ENCODE measurements around the gene SLK.

The SLK gene

GRCh38 chr10:104034401-104035193, 67.7 kb downstream of the SLK start:
- DNase-seq = no peak

DNA sequence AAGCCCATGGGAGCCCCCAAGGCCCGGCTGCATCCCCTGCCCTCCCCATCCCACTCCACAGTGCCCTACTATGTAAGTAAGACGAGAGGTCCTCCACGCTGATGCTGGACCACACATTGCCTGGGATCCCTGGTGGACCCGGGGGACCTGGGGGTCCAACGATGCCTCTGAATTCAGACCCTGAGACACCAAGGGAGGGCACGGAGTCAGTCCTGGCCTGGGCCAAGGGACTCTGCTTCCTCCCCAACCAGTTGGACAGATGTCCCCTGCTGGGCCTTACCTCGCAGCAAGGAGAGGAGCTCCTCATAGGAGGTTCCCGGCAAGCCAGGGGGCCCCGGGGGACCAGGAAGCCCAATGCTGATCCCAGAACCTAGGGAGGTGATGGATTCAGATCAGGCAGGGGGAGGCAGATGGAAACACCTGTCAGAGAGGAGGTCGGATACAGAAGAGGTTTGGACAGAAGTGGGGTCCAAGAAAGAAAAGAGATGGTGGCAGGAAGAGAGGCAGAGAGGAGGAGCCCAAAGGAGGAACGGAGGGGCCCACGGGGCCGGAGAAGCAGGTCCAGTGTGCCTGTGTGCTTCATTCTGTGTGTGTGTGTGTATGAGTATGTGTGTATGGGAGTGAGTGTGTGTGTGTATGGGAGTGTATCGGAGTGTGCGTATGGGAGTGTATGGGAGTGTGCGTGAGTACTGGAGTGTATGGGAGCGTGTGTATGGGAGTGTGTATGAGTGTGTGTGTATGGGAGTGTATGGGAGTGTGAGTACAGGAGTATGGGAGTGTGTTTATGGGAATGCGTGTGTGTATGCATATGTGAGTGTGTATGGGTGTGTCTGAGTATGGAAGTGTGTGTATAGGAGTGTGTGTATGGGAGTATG, 68.5 kb downstream of the SLK start:
- no peak for DNase-seq

- no peak for DNase-seq
These were observed 69.1 kb downstream of the SLK start for GRCh38 chr10:104036069-104036384.

DNA sequence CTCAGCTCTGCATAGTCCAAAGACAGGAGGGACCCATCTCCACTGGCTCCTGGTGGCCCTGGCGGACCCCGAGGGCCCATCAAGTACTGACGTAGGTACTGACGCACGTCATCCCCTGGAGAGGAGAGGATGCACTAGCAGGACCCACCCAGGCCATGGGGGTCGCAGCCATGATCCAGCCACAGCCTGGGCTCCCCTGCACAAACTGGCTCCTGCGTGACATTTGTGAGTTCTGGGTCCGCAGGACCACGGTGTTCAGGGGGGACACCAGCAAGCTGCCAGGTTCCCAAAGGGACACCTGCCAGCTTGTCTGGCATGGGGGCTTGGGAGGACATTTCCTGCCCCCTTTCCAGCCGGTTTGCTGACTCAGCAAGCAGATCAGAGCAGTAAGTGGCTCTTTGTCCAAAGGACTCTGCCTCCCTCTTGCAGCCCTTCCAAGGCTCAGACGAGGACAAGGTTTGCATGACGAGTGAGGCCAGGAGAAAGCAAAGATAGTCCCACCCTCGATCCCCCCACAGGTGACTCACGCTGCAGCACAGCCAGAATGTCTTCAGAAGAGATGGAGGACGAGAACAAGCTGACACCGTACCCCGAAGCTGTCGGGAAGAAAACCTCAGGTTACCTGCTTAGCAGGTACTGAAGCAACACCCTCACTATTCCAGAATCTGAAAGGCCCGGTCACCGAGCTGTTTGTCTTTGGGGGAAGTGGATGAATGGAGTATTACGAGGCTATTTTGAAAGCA, 69.7 kb downstream of the SLK start:
- DNase-seq = no peak

DNA sequence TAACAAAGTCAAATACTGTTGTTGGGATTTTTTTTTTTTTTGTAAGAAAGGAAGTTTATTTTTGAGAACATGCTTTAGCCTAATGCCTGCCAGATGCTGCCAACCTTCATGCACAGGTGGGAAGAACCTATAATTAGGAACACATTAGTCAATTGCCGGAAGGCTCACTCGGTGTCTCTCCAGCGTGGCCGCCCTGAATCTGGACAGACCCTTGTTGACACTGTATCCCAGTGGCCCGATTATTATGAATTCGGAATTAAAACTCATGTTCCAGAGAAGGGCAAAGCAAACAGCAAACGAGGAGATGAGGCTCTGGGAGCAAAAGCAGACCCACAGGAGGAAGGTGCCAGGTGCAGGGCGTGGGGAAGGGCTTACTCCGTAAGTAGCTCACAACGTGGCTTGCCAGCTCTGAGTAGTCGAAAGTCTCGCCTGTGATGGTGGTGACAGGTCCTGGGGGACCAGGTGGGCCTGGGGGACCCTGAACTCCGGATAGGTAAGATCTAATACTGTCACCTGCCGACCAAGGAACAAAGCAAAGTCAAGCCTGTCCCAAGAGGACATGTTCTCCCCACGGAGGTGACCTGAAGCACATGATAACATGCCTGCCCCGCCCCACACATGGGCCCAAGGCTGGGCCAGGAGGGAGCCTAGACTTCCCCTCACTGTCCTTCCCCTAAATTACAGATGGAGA, 70.5 kb downstream of the SLK start:
- no peak for DNase-seq

- DNase-seq = no peak
These were observed 71.6 kb downstream of the SLK start for GRCh38 chr10:104038537-104038936.

- DNase-seq = no peak
These were observed 72.2 kb downstream of the SLK start for GRCh38 chr10:104038958-104039752.

DNA sequence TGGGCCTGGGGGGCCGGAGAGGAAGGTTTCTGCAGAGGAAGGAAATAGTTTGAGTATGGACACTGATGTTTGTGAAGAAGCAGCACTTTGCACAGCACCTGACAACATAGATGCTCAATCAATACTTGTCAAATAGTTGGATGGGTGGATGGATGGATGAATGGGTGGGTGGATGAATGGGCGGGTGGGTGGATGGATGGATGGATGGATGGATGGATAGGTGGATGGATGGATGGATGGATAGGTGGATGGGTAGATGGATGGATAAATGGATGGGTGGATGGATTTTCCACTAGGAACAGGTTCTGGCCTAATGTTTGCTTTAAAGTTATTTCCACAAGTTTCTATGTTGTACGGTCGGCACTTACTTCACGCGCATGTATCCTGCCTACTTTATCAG, 73.4 kb downstream of the SLK start:
- DNase-seq = no peak

GRCh38 chr10:104040862-104041789, 74.2 kb downstream of the SLK start:
- DNase-seq = no peak

GRCh38 chr10:104041891-104042535, 75.1 kb downstream of the SLK start:
- no peak for DNase-seq

GRCh38 chr10:104043185-104043830, 76.4 kb downstream of the SLK start:
- no peak for DNase-seq

DNA sequence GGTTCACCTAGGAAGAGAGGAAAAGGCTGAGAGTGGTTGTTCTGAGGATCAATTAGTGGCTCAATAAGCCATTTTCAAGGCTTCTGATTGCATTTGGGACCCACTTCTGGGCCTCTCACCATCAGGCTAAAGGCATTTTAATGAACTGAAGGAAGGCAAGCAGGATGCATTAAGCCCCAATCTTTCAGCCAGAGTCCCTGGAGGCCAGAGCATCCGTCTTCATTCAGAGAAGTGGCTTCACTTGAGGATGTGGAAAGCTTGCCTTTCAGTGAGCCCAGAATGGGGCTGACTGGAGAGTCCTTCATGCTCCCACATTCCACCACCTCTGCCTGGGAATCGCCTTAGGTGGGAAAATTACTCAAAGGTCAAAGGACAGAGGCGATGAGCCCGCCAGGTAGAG, 76.9 kb downstream of the SLK start:
- DNase-seq = no peak

GRCh38 chr10:104045151-104046089, 78.5 kb downstream of the SLK start:
- no peak for DNase-seq

- no peak for DNase-seq
These were observed 79.7 kb downstream of the SLK start for GRCh38 chr10:104046651-104047050.

- DNase-seq = no peak
These were observed 82.7 kb downstream of the SLK start for GRCh38 chr10:104049504-104050250.

- no peak for DNase-seq
These were observed 85.5 kb downstream of the SLK start for GRCh38 chr10:104052431-104052830.

DNA sequence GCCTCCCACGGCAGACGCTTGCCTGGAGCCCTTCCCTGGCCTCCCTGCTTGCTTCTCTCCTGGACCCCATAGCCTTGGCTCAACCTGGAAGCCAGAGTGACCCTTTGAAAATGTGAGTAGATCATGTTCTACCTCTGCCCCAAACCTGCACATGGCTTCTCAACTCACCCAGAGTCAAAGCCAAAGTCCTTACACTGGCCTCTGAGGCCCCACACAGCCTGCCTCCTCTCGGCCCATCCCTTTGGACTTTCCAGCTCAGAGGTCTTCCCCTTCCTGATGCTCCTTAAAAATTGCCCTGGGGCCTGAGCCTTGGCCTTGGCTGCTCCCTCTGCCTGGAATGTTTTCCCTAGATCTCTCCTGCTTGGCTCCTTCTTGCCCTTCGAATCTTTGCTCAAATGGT, 86.3 kb downstream of the SLK start:
- DNase-seq = no peak

DNA sequence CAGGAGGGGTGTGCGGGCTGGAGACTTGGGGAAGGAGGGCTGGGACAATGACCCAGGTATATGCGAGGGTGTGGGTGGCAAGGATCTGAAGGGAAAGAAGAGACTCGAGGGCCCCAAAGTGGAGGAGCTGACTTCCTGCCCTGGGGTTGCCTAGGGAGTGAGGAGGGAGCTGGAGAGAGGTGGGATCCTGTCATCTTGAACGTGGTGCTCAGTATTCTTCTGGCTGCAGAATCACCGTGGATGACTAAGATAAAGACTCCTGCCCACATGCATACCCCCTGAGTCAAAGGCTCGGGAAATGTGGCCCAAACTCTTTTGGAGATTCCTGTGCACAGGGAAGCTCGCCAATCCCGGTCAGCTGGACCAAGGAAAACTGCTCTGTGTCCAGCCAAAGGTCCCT, 87.5 kb downstream of the SLK start:
- DNase-seq = no peak

Data from CD4-positive, alpha-beta T cell treated with Interleukin-21 for 1 hour (primary cell).